ENCODE measurements around the gene MEF2D. TPM values are rescaled to one million over a fixed set of nuclear protein-coding genes. Genes with fewer than 3 reads are reported as not detected.

The MEF2D gene
- total RNA-seq, 2 experiments from 2014 or later: 32.1 to 33.6 TPM

DNA sequence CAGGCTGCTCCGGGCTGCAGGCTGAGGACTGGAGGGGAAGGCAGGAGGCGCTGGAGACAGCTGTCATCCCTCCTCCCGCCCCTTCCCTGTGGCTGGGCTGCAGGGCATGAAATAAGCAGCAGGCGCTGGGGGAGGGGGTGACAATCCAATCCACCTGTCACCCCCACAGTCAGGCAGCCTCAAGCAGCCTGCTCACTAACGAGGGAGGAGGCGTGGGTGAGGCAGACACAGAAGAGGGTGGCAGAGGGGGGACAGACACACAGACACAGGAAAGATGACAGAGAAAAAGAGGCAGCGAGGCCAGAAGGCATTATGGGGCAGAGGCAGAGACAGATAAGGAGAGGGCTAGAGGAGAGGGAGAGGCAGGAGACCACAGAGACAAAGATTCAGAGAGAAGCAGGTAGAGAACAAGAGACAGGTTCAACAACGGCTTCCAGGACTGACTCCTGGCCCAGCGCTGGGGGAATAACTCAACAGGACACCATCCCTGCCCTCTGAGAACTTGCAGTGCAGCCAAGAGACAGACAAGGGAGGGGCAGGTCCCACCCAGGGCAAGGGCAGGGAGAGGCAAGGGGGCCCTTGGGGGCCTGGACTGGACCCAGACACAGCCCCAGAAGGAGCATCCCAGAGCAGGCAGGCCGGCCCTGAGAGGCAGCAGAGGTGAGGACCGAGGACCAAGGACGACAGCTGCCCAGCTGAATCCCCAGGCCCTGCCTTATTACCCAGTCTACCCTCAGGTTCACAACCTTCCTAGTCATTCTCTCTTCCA is 11.2 kb downstream of the MEF2D start:
- intact Hi-C loops (cut with DNase I, micrococcal nuclease): no loop called here
- CTCF ChIA-PET: interaction anchor here (0.5 to 10.0 kb wide), 8 partner anchors 8 to 237 kb away, joined by 3 to 63 read pairs (median 4); partner anchors contain the start of gene MEF2D
- H3K27ac Mint-ChIP-seq: peak overlapping the region; percentile 72

DNA sequence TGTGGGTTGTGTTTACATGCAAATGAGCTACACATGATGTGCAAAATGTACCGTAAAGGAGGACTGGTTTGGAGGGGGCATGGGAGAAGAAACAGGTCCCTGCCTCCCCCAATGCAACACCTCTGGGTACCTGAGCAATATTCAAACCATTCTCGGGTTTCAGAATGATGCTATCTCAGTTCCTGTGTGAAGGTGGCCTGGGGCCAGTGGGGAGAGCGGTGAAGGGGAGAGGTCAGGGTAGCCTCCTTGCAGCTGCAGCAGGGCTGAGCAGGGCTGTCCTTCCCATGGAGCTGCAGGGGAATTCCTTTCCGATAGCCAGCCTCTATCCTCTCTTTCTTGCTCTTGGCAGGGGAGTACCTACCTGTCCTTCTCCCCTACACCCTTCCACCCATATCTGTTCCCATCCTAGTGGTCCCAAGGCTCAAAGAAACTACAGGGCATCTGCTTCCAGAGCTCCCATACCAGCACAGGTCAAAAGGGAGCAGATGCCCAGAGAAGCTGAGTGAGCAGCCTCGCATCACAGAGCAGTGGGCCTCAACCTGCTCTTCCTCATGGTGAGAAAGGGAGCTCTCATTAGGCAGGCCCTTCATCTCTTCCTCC is 11.9 kb downstream of the MEF2D start:
- Mint-ChIP-seq H3K4me3 (peak overlapping the region; percentile 34), H3K27me3 (no peaks in the 10 kb centered on the region), H3K9me3 (ENCODE audit: low read depth) (no peaks in the 10 kb centered on the region), H3K36me3 (ENCODE audit: low read depth) (peaks cover 10% of the 10 kb centered on the region), H3K27ac (peak overlapping the region; percentile 72), H3K4me1 (peaks cover 83% of the 10 kb centered on the region)
- ChIA-PET POLR2A (interaction anchor here (0.6 to 4.9 kb wide), 5 partner anchors 8 to 240 kb away, joined by 3 to 27 read pairs (median 5); partner anchors contain the start of genes ISG20L2 and MEF2D), CTCF (interaction anchor here (0.6 to 10.0 kb wide), 8 partner anchors 7 to 83 kb away, joined by 3 to 63 read pairs (median 4); partner anchors contain the start of gene MEF2D)
- ATAC-seq (peak; percentile 74), DNase-seq (peak; percentile 73)
- intact Hi-C loops (cut with DNase I, micrococcal nuclease): loop anchor here in 1 of 2 experiments (1.0 kb wide), 1 partner anchor 12 kb away; the partner anchor contains the start of gene MEF2D

More for the DNA sequence above, 11.2 kb downstream of the MEF2D start:
- Mint-ChIP-seq H3K9me3 (ENCODE audit: low read depth) (no peaks in the 10 kb centered on the region), H3K4me3 (peak overlapping the region; percentile 34), H3K27me3 (no peaks in the 10 kb centered on the region), H3K36me3 (ENCODE audit: low read depth) (peaks cover 10% of the 10 kb centered on the region), H3K4me1 (peaks cover 83% of the 10 kb centered on the region)
- DNase-seq (peak; percentile 72), ATAC-seq (peak; percentile 53)
- POLR2A ChIA-PET: interaction anchor here (0.6 to 4.9 kb wide), 5 partner anchors 9 to 240 kb away, joined by 3 to 27 read pairs (median 5); partner anchors contain the start of genes ISG20L2 and MEF2D

DNA sequence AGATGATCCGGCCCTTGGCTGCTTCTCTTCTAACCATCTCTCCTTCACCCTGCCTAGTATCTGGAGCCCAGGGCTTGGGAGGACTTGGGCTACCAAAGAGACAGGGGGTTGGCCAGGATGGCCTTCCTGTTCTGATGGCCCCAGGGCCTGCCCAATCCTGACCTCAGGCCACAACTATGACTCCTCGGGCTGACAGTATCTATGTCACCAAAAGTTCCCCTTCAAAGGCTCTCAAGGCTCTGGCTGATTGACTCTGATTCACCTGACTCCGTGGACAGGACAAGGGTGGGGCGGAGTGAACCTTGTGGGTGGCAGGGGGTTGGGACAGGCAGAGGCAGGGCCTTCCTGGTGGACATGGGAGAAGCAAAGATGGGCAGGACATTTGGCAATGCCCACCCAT is 12.7 kb downstream of the MEF2D start:
- ChIA-PET CTCF (interaction anchor here (0.6 to 10.0 kb wide), 3 partner anchors 14 to 42 kb away, joined by 3 to 63 read pairs (median 4); partner anchors contain the start of gene MEF2D), POLR2A (interaction anchor here (2.6 kb wide), 1 partner anchor 31 kb away, joined by 7 read pairs; no protein-coding TSS in a partner anchor)
- DNase-seq (peak; percentile 68), ATAC-seq (peak; percentile 70)
- H3K27ac Mint-ChIP-seq: peak overlapping the region; percentile 72
- intact Hi-C loops (cut with DNase I, micrococcal nuclease): loop anchor here in 1 of 2 experiments (1.0 kb wide), 1 partner anchor 12 kb away; the partner anchor contains the start of gene MEF2D
- H3K27me3 Mint-ChIP-seq: no peaks in the 10 kb centered on the region
- peak overlapping the region; percentile 34 for H3K4me3 Mint-ChIP-seq
- H3K4me1 Mint-ChIP-seq: peaks cover 81% of the 10 kb centered on the region
- H3K36me3 Mint-ChIP-seq (ENCODE audit: low read depth): peaks cover 10% of the 10 kb centered on the region
- H3K9me3 Mint-ChIP-seq (ENCODE audit: low read depth): no peaks in the 10 kb centered on the region

DNA sequence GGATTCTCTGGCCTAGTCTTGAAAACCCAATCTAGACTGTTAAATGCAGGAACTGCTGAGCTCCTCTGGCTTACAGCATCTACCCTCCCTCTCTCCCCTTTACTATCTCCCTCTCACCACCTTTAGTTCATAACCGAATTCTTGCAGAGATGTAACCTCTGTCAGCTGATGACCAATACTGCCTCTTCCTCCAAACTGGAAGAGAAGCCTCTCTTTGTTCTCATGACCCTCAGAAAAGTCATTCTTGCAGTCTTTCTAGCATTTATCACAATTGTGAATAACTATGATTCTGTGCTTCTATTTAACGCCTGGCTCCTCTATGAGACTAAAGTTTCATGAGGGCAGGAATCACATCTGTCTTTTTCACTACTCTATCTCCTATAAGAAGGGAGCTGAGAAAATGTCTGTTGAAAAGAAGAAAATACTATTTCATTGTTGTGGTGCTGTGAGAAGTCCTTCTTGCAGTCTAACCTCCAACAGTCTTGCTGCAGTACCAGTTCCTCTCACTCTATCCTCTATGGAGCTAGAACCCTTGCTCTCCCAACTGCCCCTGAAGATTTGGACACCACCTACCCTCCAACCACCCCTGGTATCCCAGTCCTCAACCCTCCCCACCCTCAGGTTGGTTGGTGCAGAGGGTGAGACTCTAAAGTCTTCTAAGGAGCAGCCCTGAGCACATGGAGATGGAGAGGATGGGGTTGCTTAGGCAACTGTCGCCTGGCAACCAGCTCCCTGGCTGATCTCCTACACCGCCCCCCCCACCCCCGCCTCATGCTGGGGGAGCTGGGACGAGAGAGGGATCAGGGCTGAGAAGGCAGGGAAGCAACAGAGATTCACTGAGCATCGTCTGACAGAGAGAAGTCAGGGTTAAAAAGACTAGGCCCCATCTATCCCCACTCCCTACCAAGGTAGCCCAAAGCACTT is 13.9 kb downstream of the MEF2D start:
- ChIA-PET CTCF (interaction anchor here (0.6 to 10.0 kb wide), 6 partner anchors 8 to 108 kb away, joined by 3 to 63 read pairs (median 4); partner anchors contain the start of gene MEF2D), POLR2A (interaction anchor here (1.4 kb wide), 1 partner anchor 15 kb away, joined by 4 read pairs; no protein-coding TSS in a partner anchor)
- ATAC-seq (no peak), DNase-seq (no peak)
- peaks cover 81% of the 10 kb centered on the region for H3K4me1 Mint-ChIP-seq
- peaks cover 12% of the 10 kb centered on the region for H3K36me3 Mint-ChIP-seq (ENCODE audit: low read depth)
- H3K27ac Mint-ChIP-seq: peak overlapping the region; percentile 2
- intact Hi-C loops (cut with DNase I, micrococcal nuclease): no loop called here
- H3K27me3 Mint-ChIP-seq: no peaks in the 10 kb centered on the region
- H3K4me3 Mint-ChIP-seq: no peak overlapping the region
- H3K9me3 Mint-ChIP-seq (ENCODE audit: low read depth): no peaks in the 10 kb centered on the region

DNA sequence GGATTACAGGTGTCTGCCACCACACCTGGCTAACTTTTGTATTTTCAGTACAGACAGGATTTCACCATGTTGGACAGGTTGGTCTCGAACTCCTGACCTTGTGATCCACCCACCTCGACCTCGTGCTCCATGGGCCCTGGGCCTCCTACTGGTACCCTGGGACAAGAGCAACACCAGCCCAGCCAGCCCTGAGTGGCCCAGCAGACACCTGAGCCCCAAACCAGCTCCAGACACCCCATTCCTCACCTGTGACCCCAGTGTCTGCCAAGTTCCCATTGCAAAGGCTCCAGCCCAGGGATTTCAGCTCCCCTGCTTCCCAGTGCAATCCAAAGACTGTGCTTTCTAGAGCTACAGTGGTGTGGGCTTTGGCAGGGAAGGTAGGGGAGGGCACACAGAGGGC is 14.6 kb downstream of the MEF2D start:
- POLR2A ChIA-PET: interaction anchor here (1.4 kb wide), 1 partner anchor 15 kb away, joined by 4 read pairs; no protein-coding TSS in a partner anchor
- peaks cover 16% of the 10 kb centered on the region for H3K36me3 Mint-ChIP-seq (ENCODE audit: low read depth)
- H3K9me3 Mint-ChIP-seq (ENCODE audit: low read depth): no peaks in the 10 kb centered on the region
- no peak overlapping the region for H3K4me3 Mint-ChIP-seq
- peaks cover 81% of the 10 kb centered on the region for H3K4me1 Mint-ChIP-seq
- ATAC-seq: no peak
- H3K27ac Mint-ChIP-seq: peak overlapping the region; percentile 13
- no peaks in the 10 kb centered on the region for H3K27me3 Mint-ChIP-seq
- intact Hi-C loops (cut with DNase I, micrococcal nuclease): no loop called here
- no peak for DNase-seq
- CTCF ChIA-PET: interaction anchor here (0.7 to 10.0 kb wide), 5 partner anchors 9 to 100 kb away, joined by 3 to 63 read pairs (median 4); partner anchors contain the start of gene MEF2D

DNA sequence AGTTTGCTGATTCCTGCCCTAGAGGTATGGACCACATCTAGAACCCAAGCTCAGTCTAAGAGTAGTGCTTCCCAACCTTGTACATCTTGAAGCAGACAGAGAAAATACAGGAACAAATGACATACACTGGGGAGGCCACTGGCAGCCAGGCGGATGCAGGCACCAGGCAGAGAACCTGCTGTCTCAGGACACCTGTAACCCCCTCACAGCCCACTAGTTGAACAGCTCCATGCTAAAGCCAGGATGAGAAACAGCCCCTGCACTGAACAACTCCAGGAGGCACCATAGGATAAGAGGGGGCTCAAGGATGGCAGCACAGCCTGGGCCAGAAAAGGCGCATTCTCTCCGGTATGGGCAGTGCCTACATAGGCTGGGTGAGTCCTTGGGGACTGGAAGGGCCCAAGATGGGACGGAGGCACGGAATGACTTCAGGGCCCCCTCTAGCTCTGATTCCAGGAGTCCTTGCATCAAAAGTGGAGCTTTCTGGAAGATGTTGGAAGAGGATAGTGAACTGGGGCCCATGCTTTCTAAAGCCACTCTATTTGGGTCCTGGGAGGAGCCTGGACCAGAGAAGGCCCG is 16.0 kb downstream of the MEF2D start:
- peaks cover 76% of the 10 kb centered on the region for H3K4me1 Mint-ChIP-seq
- ATAC-seq: no peak
- ChIA-PET POLR2A (interaction anchor here (0.6 to 1.5 kb wide), 3 partner anchors 16 to 53 kb away, joined by 3 to 8 read pairs (median 3); no protein-coding TSS in a partner anchor), CTCF (interaction anchor here (0.6 to 10.0 kb wide), 13 partner anchors 12 to 437 kb away, joined by 3 to 63 read pairs (median 3); partner anchors contain the start of gene MEF2D)
- peaks cover 29% of the 10 kb centered on the region for H3K36me3 Mint-ChIP-seq (ENCODE audit: low read depth)
- H3K27ac Mint-ChIP-seq: peak overlapping the region; percentile 39
- no peaks in the 10 kb centered on the region for H3K9me3 Mint-ChIP-seq (ENCODE audit: low read depth)
- no peak overlapping the region for H3K4me3 Mint-ChIP-seq
- intact Hi-C loops (cut with DNase I, micrococcal nuclease): loop anchor here (5.0 kb wide), 2 partner anchors 98 to 108 kb away; partner anchors contain the start of gene NAXE (in 1 of the 2)
- H3K27me3 Mint-ChIP-seq: no peaks in the 10 kb centered on the region
- no peak for DNase-seq

DNA sequence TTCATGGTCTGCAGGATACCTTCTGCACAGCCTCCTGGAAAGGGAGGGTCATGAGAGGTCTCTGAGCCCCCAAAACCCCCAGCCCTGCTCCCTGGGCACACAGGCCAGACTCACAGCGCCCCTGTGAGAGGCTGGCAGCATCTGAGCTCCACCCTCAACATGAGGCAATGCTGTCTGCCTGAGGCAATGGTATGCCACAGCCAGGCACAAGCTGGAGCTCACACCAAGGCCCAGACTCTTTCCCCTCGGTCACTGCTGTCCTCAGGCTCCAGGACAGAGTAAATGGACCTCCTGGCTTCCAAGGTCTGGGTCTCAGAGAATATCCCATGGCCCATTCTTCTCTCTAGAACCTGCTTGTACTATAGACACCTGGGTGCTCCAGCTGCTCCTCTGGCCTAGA is 17.2 kb downstream of the MEF2D start:
- Mint-ChIP-seq H3K4me1 (peaks cover 64% of the 10 kb centered on the region), H3K27ac (peak overlapping the region; percentile 71)
- no peak for DNase-seq

DNA sequence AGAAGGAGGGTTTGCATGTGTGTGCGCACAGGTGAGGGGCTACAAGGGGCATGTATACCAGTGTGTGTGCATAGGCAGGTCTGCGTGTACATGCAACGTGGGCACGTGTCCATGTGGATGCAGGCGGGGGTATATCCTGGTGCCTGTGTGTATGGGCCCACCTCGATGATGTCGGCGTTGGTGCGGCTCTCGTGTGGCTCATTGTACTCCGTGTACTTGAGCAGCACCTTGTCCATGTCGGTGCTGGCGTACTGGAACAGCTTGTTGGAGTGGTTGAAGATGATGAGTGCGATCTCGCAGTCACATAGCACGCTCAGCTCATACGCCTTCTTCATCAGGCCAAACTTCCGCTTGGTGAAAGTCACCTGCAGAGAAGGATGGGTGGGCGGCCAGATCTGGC is 18.3 kb downstream of the MEF2D start:
- ATAC-seq (no peak), DNase-seq (no peak)
- CTCF ChIA-PET: interaction anchor here (0.7 to 4.2 kb wide), 8 partner anchors 9 to 223 kb away, joined by 3 to 36 read pairs (median 9); partner anchors contain the start of gene CRABP2
- H3K27ac Mint-ChIP-seq: no peak overlapping the region
- peaks cover 61% of the 10 kb centered on the region for H3K4me1 Mint-ChIP-seq
- intact Hi-C loops (cut with DNase I, micrococcal nuclease): loop anchor here (5.0 kb wide), 2 partner anchors 100 to 110 kb away; partner anchors contain the start of gene NAXE (in 1 of the 2)
- no peaks in the 10 kb centered on the region for H3K27me3 Mint-ChIP-seq
- H3K36me3 Mint-ChIP-seq (ENCODE audit: low read depth): peaks cover 41% of the 10 kb centered on the region
- H3K4me3 Mint-ChIP-seq: no peak overlapping the region
- POLR2A ChIA-PET: no interaction called here
- no peaks in the 10 kb centered on the region for H3K9me3 Mint-ChIP-seq (ENCODE audit: low read depth)

More for the DNA sequence above, 17.2 kb downstream of the MEF2D start:
- peaks cover 36% of the 10 kb centered on the region for H3K36me3 Mint-ChIP-seq (ENCODE audit: low read depth)
- intact Hi-C loops (cut with DNase I, micrococcal nuclease): loop anchor here (5.0 kb wide), 2 partner anchors 99 to 109 kb away; partner anchors contain the start of gene NAXE (in 1 of the 2)
- no peak overlapping the region for H3K4me3 Mint-ChIP-seq
- CTCF ChIA-PET: interaction anchor here (0.6 to 10.0 kb wide), 10 partner anchors 8 to 243 kb away, joined by 3 to 63 read pairs (median 3); partner anchors contain the start of gene MEF2D
- H3K9me3 Mint-ChIP-seq (ENCODE audit: low read depth): no peaks in the 10 kb centered on the region
- POLR2A ChIA-PET: interaction anchor here (1.5 kb wide), 1 partner anchor 18 kb away, joined by 3 read pairs; no protein-coding TSS in a partner anchor
- no peaks in the 10 kb centered on the region for H3K27me3 Mint-ChIP-seq
- ATAC-seq: no peak

DNA sequence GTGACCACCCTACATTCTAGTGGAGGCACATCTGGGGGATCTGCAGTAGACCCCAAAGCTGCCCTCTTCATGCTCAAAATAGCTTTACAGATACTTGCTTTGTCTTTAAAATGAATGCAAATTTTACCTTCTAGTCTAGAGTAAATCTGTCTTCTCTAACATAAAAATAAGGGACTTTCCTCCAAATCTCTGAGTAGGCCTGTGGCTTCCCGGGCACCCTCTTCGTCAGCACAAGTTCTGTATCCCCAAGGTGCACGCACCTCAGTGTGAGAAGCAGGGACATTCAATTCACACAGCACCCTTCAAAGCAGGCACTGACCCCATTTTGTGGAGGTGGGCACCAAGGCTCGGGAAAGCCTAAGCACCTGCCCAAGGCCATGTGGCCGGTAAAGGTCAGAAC is 19.0 kb downstream of the MEF2D start:
- H3K4me3 Mint-ChIP-seq: peak overlapping the region; percentile 4
- ATAC-seq: peak; percentile 68
- no peaks in the 10 kb centered on the region for H3K9me3 Mint-ChIP-seq (ENCODE audit: low read depth)
- intact Hi-C loops (cut with DNase I, micrococcal nuclease): loop anchor here (1.0 to 5.0 kb wide), 6 partner anchors 18 to 127 kb away; partner anchors contain the start of genes GPATCH4 (in 1 of the 2) and NAXE (in 1 of the 2)
- H3K27ac Mint-ChIP-seq: peak overlapping the region; percentile 72
- POLR2A ChIA-PET: interaction anchor here (0.8 to 1.2 kb wide), 2 partner anchors 19 to 21 kb away, joined by 3 to 4 read pairs; partner anchors contain the start of gene MEF2D
- peaks cover 61% of the 10 kb centered on the region for H3K4me1 Mint-ChIP-seq
- no peaks in the 10 kb centered on the region for H3K27me3 Mint-ChIP-seq
- CTCF ChIA-PET: interaction anchor here (0.6 to 4.2 kb wide), 21 partner anchors 10 to 909 kb away, joined by 3 to 45 read pairs (median 5); partner anchors contain the start of genes MEF2D and TTC24
- DNase-seq: peak; percentile 74
- peaks cover 45% of the 10 kb centered on the region for H3K36me3 Mint-ChIP-seq (ENCODE audit: low read depth)

Measured in activated CD4-positive, alpha-beta T cell treated with anti-CD3 and anti-CD28 coated beads for 36 hours (primary cell).